ENCODE data around the gene SURF1. TPM values are rescaled to one million over a fixed set of nuclear protein-coding genes. Genes with fewer than 3 reads are reported as not detected.
"Not testable (repeated sequence)": the region's sequence is repeated elsewhere in the genome, so short reads cannot be mapped to it uniquely, and the experiment has no call there.

Gene SURF1
- total RNA-seq, 1 donor from 2014 or later: 40.8 TPM

DNA sequence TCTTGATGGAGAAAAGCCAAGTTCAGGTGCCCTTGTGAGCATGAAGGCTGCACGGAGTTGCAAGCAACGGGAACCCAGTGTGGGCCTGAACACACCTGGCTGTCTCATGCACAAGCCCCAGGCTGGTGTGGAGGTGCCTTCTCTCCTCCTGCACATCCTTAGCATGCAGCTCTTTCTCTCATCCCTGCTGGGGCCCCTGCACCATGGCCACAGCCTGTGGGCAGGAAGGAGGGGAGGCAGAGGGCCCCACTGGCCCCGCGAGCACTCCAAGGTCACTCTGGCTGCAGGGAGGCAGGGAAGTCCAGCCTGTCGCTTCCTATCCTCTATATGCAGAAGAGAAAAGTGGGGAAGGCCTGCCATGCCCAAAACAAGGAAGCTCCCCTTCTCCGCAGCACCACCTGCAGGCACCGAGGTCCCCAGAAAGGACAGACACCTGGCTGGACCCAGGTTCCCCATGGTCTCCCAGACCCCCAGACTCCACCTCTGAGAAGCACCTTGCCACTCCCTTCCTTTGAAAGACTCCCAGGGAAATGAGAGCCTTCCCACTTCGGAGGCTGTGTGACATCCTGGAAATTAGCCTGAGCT lies 38.5 kb upstream of the SURF1 start:
- no peak for DNase-seq (ENCODE audit: extremely low spot score, unreplicated experiment)
- TF ChIP-seq CTCF (conservative IDR thresholded peaks at IDR 0.05): no peak
- H3K27me3 Mint-ChIP-seq: peaks cover 10% of the 10 kb centered on the region

GRCh38 chr9:133393399-133393798 lies 37.1 kb upstream of the SURF1 start:
- no peak overlapping the region for H3K27ac Mint-ChIP-seq
- H3K27me3 Mint-ChIP-seq: peaks cover 10% of the 10 kb centered on the region

More for the DNA sequence above, 38.5 kb upstream of the SURF1 start:
- no peaks in the 10 kb centered on the region for H3K36me3 Mint-ChIP-seq
- H3K4me1 Mint-ChIP-seq (ENCODE audit: unreplicated experiment): no peaks in the 10 kb centered on the region
- H3K4me3 Mint-ChIP-seq: no peak overlapping the region
- no peak overlapping the region for H3K27ac Mint-ChIP-seq
- no peaks in the 10 kb centered on the region for H3K9me3 Mint-ChIP-seq

GRCh38 chr9:133392308-133392707 lies 36.0 kb upstream of the SURF1 start:
- H3K27ac Mint-ChIP-seq; H3K27me3 Mint-ChIP-seq; H3K4me3 Mint-ChIP-seq; H3K36me3 Mint-ChIP-seq; H3K9me3 Mint-ChIP-seq; H3K4me1 Mint-ChIP-seq (ENCODE audit: unreplicated experiment); DNase-seq (ENCODE audit: extremely low spot score, unreplicated experiment): not testable (repeated sequence)

More at GRCh38 chr9:133393399-133393798, 37.1 kb upstream of the SURF1 start:
- Mint-ChIP-seq H3K4me3 (no peak overlapping the region), H3K4me1 (ENCODE audit: unreplicated experiment) (no peaks in the 10 kb centered on the region), H3K36me3 (no peaks in the 10 kb centered on the region), H3K9me3 (no peaks in the 10 kb centered on the region)
- TF ChIP-seq CTCF (conservative IDR thresholded peaks at IDR 0.05): no peak
- DNase-seq (ENCODE audit: extremely low spot score, unreplicated experiment): no peak

DNA sequence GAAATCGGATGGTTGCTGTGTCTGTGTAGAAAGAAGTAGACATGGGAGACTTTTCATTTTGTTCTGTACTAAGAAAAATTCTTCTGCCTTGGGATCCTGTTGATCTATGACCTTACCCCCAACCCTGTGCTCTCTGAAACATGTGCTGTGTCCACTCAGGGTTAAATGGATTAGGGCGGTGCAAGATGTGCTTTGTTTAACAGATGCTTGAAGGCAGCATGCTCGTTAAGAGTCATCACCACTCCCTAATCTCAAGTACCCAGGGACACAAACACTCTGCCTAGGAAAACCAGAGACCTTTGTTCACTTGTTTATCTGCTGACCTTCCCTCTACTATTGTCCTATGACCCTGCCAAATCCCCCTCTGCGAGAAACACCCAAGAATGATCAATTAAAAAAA lies 35.2 kb upstream of the SURF1 start:
- H3K4me1 Mint-ChIP-seq (ENCODE audit: unreplicated experiment); H3K27ac Mint-ChIP-seq; H3K4me3 Mint-ChIP-seq; H3K36me3 Mint-ChIP-seq; H3K9me3 Mint-ChIP-seq; DNase-seq (ENCODE audit: extremely low spot score, unreplicated experiment); H3K27me3 Mint-ChIP-seq: not testable (repeated sequence)

GRCh38 chr9:133390713-133391112 lies 34.4 kb upstream of the SURF1 start:
- no peaks in the 10 kb centered on the region for H3K9me3 Mint-ChIP-seq
- H3K27me3 Mint-ChIP-seq: peaks cover under 1% of the 10 kb centered on the region
- DNase-seq (ENCODE audit: extremely low spot score, unreplicated experiment): no peak
- H3K4me3 Mint-ChIP-seq: no peak overlapping the region
- H3K36me3 Mint-ChIP-seq: no peaks in the 10 kb centered on the region
- H3K27ac Mint-ChIP-seq: no peak overlapping the region
- TF ChIP-seq CTCF (conservative IDR thresholded peaks at IDR 0.05): no peak
- H3K4me1 Mint-ChIP-seq (ENCODE audit: unreplicated experiment): no peaks in the 10 kb centered on the region

DNA sequence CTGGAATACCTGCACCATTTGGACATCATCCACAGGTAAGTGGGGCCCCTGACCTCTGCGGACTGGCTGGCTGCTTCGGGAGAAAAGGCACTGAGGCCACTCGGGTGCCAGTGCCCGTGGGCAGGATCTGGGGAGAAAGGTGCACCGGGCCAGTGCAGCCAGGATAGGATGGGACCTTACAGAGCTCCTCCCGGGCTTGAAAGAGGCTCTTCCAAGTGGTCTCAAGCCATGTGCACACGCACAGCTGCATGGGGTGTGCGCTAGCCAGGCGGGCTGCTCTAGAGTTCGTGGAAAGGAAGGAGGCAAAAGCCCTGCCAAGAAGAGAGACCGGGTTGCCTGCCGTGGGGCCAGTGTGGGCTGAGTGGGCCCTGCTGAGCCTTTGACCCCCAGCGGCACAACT lies 33.3 kb upstream of the SURF1 start:
- Mint-ChIP-seq H3K27me3 (no peaks in the 10 kb centered on the region), H3K4me3 (no peak overlapping the region), H3K4me1 (ENCODE audit: unreplicated experiment) (no peaks in the 10 kb centered on the region), H3K36me3 (no peaks in the 10 kb centered on the region), H3K9me3 (no peaks in the 10 kb centered on the region), H3K27ac (no peak overlapping the region)
- DNase-seq (ENCODE audit: extremely low spot score, unreplicated experiment): no peak
- TF ChIP-seq CTCF (conservative IDR thresholded peaks at IDR 0.05): no peak
